GM19372 (cell line): ENCODE data around the gene STAG1.
"Not testable (repeated sequence)": the region's sequence is repeated elsewhere in the genome, so short reads cannot be mapped to it uniquely, and the experiment has no call there.

Experiments used
- ATAC-seq: cut with Tn5 transposase; IDR thresholded peaks from one replicate; pipeline ENCODE4 v1.9.1; 2021; ENCODE audit warnings: mild to moderate bottlenecking, low read depth, moderate library complexity; ENCODE audit not compliant: unreplicated experiment

The STAG1 gene

DNA sequence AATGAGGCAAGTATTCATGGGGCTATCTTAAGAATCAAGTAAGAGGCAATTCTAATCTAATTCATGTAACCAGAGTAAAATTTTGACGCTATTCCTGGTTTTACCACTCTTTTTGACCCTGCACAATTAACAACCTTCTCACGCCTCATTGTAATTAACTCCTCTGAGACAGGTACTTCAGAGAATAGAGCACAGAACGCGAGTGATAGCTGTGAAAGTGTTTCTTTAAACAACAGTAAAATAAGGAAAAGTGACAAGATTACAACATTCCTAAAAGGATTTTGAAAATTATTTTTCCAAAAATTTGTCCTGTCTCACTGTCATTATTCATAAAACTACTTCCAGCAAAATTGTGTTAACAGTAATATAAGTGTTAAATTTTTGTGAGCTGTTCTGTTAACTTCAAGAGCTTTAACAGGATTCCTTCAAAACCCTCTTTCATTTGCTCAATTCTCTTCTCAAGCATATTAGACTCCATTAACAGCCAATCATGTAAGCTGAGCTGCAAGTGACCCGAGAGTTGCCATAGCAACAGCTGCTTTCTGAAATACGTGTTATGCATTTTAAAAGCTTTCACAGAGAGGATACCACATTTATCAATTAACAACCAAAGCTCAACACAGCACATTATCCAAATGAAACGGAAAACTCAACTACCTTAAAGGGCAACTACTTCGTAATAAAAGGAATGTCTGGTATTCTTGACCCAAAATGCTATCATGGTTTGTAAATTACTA, 93.1 kb downstream of the STAG1 start:
- no peak for ATAC-seq

DNA sequence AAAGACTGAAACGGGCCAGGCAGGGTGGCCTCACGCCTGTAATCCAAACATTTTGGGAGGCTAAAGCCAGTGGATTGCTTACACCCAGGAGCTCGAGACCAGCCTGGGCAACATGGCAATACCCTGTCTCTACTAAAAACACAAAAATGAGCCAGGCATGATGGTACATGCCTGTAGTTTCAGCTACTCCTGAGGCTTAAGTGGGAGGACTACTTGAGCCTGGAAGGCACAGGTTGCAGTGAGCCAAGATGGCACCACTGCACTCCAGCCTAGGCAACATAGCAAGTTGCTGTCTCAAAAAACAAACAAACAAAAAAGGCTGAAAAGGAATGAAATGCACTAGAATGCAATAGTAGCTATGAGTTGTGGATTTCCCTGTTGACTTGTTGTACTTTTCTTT, 94.7 kb downstream of the STAG1 start:
- no peak for ATAC-seq

DNA sequence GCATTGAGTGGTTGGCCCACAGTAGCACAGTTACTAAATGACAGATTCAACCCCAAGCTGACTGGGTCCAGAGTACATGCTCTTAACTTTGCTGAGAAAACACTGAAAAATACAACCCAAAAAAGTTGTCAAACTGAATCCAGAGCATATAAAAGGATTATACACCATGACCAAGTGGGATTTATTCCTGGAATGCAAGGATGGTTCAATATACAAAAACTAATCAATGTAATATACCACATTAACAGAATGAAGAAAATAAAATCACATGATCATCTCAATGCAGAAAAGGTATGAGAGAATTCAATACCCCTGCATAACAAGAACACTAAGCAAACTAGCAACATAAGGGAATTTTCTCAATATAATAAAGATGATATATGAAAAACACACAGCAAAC, 98.5 kb downstream of the STAG1 start:
- no peak for ATAC-seq

DNA sequence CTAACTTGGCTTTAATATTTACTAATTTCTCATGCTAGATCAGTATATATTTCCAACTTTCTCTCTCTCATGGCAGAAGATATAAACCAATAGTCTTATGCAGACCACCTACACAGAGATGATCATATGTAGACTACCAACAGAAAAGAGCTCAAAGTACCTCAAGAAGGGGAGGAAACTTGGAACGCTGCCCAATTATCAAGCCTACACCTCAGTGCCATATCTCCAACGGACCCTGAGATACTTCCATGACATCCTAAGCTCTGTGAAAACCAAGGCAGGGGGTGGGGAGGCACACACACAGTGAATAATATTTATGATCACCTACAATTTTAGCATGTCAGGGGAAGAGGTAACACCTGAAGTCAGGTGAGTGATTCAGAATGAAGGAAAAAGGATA, 100.6 kb downstream of the STAG1 start:
- no peak for ATAC-seq

DNA sequence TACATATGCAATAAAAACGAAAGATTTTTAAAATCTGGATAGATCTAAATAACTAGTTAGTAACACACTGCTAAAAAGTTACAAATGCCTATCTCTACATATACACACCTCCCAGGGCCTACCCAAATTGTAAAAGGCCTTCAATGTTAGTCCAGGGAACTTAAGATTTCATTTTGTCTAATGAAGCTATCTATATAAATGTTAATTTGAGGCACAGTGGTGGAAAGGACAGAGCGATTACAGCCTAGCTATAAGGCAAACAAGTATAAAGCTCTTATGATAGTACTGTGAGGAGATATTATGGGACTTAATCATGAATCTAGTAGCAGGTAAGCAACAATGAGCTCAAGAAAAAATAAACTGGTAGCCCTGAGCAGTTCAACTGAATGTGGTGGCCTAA, 101.7 kb downstream of the STAG1 start:
- no peak for ATAC-seq

DNA sequence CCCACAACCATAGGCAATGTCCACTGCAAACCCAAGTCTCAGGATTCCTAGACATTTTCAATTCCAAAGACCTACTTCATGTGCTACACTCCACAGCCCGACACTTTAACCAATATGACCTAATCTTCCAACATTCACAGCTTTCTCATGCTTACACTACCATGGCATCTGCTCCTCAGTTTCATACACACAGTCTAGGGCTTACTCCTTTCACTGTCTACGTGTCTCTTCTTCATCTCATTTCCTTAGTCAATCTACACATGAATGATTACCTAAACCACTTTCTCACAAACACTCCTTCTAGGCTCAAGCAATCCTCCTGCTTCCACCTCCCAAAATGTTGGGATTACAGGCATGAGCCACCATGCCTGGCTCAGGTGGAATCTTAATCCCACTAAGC, 106.3 kb downstream of the STAG1 start:
- no peak for ATAC-seq

DNA sequence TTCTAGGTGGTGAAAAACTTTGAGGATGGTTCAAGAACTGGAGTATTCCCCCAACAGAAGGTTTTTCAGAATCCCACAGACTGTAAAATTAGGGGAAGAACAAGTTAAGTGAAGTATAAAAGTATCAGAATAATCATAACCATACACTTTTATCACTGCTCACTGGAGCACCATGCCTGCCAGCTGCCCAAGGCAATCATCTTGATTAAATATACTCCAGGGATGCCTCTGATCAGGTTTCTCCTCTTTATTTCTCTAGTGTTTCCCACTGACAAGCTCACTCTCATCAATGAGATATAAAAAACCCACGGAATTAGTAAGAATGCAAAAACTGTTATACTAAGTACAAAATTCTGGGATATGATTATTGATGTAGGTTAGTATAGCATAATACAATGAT, 108.0 kb downstream of the STAG1 start:
- no peak for ATAC-seq

DNA sequence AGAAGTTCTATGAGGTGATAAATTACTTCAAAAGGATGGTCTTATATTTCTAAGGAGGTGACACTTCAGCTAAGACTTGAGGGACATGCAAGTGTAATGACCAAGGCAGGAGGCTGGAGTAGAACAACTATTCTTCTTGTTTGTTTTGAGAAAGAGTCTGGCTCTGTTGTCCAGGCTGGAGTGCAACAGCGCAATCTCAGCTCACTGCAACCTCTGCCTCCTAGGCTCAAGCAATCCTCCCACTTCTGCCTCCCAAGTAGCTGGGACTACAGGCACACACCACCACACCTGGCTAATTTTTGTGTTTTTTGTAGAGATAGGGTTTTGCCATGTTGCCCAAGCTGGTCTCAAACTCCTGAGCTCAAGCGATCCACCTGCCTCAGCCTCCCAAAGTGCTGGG, 108.8 kb downstream of the STAG1 start:
- not testable (repeated sequence) for ATAC-seq

DNA sequence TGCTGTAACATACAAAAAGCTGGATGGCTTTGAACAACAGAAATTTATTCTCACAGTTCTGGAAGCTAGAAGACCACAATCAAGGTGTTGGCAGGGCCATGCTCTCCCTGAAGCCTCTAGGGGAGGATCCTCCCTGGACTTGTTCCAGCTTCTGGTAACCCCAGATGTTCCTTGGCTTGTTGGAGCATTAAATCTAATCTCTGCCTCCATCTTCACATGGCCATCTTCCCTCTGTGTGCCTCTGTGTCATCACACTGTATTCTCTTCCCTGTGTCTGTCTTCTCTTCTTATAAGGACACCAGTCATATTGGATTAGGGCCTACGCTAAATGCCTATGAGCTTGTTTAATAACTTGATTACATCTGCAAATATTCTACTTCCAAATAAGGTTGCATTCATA, 109.5 kb downstream of the STAG1 start:
- ATAC-seq, result no peak

DNA sequence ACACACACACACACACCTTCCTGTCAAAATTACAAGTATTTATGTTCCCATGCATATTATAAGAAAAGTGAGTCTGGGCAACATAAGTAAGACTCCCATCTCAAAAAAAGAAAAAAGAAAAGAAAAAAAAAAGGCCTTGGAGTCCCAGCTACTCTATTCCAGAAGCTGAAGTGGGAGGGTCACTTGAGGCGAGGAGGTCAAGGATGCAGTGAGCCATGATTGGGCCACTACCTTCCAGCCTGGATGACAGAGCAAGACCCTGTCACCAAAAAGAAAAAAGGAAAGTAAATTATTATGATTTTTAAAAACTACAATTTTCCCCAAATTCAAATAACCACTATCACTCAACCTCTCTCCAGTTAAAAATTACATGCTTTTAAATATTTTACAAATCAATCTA, 113.1 kb downstream of the STAG1 start:
- ATAC-seq, result no peak

DNA sequence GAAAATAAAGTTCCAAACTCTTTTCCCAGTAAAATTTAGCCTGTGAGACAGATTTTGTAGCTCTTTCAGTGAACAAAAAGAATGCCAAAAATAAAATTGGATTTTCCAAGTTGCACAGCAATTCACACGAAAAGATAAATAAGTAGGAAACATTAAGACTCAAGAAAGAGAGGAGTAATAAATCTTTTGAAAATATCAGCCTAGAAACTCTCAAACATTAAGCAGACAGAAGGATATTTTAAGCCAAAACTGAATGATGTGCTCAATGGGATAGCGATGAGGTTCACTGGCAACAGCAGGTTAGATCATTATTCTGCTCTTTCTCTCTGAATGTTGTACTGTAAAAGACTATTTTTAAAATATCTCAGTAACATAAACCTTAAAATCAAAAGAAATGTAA, 115.0 kb downstream of the STAG1 start:
- ATAC-seq, result no peak

DNA sequence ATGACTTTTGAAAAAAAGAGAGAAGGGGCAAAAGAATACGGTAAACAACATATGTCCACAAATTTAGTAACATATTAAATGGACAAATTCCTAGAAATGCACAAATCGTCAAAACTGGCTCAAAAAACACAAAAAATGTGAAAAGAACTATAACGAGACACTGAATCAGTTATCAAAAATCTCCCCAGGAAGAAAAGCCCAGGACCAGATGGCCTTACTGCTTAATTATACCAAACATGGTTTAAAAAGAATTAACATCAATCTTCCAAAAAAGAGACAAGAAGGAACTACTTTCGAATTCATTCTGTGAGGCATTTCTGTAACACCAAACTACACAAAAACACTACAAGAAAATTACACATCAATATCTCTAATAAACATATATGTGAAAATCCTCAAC, 117.4 kb downstream of the STAG1 start:
- no peak for ATAC-seq

DNA sequence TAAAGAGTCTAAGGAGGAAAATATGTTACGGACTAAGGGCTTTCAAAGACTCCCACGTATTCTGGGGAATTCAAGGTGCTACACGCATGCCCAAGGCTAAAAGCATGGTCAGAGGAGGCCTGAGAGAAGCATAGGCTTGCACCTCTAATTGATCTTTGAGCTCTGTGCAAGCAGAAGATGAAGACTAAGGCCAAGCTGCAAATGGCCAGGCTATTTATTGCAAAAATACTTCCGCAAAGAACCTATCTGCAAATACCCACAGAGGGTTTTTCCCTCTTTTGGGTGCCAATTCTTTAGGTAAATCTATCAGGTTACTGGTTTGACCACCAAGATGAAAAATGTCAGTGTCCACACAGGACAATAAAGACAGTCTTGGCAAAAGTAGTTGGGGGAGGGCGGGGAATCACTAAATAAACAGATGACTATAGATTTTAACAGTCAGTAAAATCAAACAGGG, 119.5 kb downstream of the STAG1 start:
- ATAC-seq, result no peak

DNA sequence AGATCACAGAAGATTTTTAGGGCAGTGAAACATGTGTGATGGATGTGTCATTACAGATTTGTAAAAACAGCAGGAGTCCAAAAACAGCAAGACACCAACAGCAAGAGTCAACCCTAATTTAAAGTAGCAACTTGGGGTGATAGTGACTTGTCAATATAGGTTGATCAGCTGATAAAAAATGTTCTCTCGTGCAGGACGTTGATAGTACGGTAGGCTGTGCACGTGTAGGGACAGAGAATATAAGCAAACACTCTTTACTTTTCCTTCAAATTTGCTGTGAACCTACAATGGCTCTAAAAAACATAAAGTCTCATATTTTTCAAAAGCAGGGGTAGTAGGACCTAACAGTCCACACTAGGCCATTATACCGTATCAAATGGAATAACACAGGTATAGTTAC, 120.8 kb downstream of the STAG1 start:
- no peak for ATAC-seq

DNA sequence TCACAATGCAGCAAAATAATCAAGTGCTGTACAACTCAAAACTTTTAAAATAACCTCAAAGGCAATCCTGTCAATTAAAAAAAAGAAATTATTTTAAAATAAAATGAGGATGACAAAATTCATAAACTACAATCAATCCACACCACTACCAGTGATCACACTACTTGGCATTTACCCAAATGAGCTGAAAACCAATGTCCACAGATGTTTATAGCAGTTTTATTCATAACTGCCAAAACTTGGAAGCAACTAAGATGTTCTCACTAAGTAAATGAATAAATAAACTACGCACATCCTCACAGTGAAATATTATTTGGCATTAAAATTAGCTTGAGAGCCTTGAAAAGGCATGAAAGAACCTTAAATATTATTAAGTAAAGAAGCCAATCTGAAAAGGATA, 121.3 kb downstream of the STAG1 start:
- no peak for ATAC-seq

DNA sequence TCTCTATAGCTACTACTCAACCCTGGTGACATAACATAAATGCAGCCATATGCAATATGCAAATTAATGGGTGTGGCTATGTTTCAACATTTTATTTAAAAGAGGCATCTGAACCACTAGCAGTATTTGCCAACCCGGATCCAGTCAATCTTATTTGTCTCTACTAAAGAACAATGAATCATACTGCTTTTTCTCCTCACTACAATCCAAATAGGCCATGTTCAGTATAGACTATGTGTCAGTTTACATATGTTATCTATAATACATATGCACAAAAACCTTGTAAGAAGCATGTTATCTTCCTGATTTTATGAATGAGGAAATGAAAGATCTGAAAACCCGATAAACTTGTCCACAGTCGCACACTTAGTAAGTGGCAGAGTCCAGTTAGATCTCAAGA, 125.7 kb downstream of the STAG1 start:
- no peak for ATAC-seq

DNA sequence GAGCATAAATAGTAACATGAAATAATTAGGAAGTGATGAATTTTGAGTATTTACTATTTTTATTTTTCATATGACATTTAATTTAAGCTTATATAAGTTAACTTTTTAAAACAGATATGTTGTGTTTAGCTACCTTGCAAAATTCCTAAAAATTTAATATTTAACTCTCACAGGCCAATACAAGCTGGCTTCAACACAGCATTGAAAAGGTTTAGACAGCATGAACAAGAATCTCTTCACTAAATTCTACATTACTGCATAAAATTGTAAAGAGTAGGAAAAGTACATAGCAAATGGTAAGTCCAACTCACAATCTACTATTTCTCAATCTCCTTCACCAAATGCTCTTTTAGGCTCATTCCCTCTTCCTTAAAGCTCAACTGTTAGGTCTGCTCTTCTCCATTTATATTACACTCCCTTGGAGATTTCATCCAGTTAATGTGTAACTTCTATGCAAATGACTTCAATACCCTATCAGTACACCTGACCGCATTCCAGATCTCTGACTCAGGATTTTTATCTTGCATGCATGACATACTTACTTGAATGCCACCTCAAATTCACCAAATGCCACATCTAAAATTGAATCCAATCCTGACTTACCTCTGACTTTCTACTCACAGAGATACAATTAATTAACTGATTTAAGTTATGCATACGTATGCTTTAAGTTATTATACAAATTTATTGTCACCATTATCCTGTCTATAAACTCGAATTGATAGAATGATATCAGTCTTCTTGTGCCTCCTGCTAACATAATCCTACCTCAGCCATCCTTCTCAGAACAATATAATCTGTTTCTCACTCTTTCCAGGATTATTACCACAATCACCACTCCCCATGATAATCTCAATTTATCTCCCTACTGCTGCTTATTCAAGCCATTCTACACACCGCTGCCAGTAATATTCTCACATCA, 127.0 kb downstream of the STAG1 start:
- ATAC-seq, result no peak

DNA sequence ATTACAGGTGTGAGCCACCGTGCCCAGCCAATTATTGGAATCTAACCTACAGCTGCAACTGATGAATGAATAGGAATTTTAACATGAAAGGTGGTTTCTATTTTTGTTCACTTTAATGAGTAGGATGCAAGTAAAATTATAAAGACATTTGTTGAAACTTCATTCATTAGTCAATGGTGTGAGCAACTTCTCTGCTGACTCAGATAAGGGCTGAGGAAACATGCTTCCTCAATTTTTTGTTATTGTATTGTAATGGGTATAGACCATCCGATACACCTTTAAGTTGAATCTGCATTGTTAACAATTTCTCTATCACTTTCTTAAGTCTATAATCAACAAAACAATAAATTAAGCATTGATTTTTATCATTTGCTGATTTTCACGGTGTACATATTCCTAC, 127.8 kb downstream of the STAG1 start:
- ATAC-seq, result no peak

DNA sequence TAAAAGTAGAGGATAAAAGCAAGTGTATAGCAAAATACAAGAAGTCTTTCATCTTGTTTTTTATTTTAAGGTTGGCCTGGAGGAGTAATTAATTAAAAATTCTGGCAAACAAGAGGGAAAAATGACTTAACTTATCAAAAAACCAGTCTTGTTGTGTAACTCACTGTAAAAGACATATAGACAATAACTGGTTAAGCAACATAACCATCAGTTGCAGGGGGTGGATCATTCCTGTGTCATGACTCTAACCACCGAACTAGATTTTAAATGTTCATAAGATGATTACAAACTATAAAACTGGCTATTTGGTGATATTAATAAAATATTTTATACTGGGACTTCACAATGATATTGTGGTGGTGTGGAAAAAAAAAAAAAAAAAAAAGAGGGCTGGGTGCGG, 130.6 kb downstream of the STAG1 start:
- ATAC-seq, result no peak

DNA sequence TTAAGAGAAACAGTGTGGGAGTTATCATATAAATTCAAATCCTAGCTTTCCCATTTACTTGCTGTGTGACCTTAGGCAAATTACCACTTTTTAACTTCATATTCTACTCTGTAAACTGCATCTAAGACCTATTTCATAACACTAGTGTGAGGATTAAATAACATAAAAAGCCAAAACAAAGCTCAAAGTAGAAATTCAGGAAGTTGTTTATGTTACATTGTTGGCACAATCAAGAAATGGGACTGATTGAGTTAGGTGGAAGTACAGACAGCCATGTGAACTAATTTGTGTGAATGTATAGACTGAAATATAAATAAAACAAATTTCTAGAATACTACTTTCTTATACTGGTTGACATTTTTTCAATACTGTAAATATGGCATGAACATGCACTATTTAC, 131.7 kb downstream of the STAG1 start:
- no peak for ATAC-seq

DNA sequence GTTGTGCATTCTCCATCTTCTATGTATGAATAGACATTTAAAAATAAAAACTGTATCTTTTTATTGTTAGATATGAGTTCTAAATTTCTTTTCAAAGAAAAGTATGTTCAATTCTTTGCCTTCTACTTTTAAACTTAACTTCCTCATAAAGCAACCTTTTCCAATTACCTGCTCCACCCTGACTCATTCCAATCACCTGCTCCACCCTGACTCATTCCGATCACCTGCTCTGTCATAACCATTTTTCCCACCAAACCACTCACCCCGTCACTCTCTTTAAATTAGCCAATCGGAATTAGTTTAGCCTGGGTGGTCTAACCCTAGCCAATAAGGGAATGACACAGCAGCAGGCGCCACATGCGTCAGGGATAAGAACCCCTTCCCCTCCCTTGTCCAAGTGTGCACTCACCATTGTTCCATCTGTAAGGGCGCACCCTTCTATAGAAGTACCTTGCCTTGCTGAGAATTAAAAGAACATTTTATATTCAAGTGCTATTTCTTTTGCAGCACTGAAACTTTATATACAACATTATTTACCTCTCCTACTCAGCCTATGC, 134.1 kb downstream of the STAG1 start:
- ATAC-seq, result not testable (repeated sequence)

DNA sequence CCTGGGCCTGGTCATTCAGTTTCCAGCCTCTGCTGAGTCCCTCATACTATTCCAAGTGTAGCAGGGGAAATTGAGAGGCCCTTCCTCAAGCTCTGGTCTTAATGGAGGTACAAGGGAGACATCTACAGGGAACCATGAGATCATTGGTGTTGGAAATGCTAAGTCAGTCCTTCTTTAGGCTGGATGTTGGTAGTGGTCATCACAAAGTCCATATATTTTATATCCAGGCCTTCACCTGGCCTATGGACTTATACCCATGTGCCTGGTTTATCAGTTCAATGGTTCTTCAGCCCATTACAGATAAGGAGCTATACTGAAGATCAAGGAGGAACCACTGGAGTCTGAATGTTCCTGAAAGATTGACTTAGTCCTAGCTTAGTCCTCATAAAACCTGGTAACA, 135.0 kb downstream of the STAG1 start:
- no peak for ATAC-seq
